ENCODE results near the gene GLB1L. TPM values are rescaled to one million over a fixed set of nuclear protein-coding genes. Genes with fewer than 3 reads are reported as not detected.

GLB1L gene
- total and polyA plus RNA-seq, 3 experiments from 2014 or later, result 0.99 to 3.5 (median 2.6) TPM

- POLR2A ChIA-PET, result interaction anchor here (0.6 to 2.7 kb wide), 9 partner anchors 10 to 76 kb away, joined by 3 to 24 read pairs (median 7); partner anchors contain the start of genes ANKZF1, ATG9A, DNAJB2 and GLB1L
- peak within 1 kb of the TSS; percentile 68 for H3K27ac ChIP-seq (ENCODE audit: low read depth, low read length)
- Mint-ChIP-seq H3K4me3 (peak within 1 kb of the TSS; percentile 66 to 91 (median 83)), H3K4me1 (peaks cover 18 to 26% (median 18%) of the 10 kb centered on the region in 3 donors), H3K27me3 (peaks cover 0 to 2% of the 10 kb centered on the region in 2 donors), H3K9me3 (no peaks in the 10 kb centered on the region), H3K36me3 (peaks cover 7 to 46% (median 13%) of the 10 kb centered on the region in 3 donors), H3K27ac (peak within 1 kb of the TSS; percentile 36 to 88 (median 79))
- peak within 1 kb of the TSS; percentile 72 for H3K4me3 ChIP-seq (ENCODE audit: low read length)
- no peaks in the 10 kb centered on the region for H3K9me3 ChIP-seq (ENCODE audit: low read length)
- peak; percentile 70 to 87 (median 83) for DNase-seq
- peaks cover 36% of the 10 kb centered on the region for H3K36me3 ChIP-seq (ENCODE audit: insufficient read depth, low read length)
- peaks cover 18% of the 10 kb centered on the region for H3K4me1 ChIP-seq (ENCODE audit: insufficient read depth, low read length)
- CTCF ChIA-PET, result interaction anchor here (0.7 to 9.0 kb wide), 11 partner anchors 10 to 76 kb away, joined by 3 to 68 read pairs (median 5); partner anchors contain the start of genes ANKZF1, ATG9A, NHEJ1 and SLC23A3
- no peaks in the 10 kb centered on the region for H3K27me3 ChIP-seq (ENCODE audit: insufficient read depth, low read length, poor library complexity, severe bottlenecking)
These were observed 26.2 kb downstream of the GLB1L start, which contains the start of gene ABCB6 for GRCh38 chr2:219218732-219219701. TSS of gene ABCB6 (minus strand) at chr2:219218958. CDS start at chr2:219218673, 285 bp downstream.

- peaks cover 18 to 26% (median 18%) of the 10 kb centered on the region in 3 donors for H3K4me1 Mint-ChIP-seq
- H3K9me3 ChIP-seq (ENCODE audit: low read length), result no peaks in the 10 kb centered on the region
- peak overlapping the region; percentile 66 to 91 (median 83) for H3K4me3 Mint-ChIP-seq
- ChIA-PET CTCF (interaction anchor here (0.7 to 9.0 kb wide), 10 partner anchors 11 to 76 kb away, joined by 3 to 68 read pairs (median 5); partner anchors contain the start of genes ANKZF1, ATG9A, GLB1L and NHEJ1), POLR2A (interaction anchor here (0.6 to 2.7 kb wide), 11 partner anchors 10 to 61 kb away, joined by 3 to 24 read pairs (median 5); partner anchors contain the start of genes ANKZF1, ATG9A, CNPPD1 and DNAJB2)
- peaks cover 4 to 40% (median 10%) of the 10 kb centered on the region in 3 donors for H3K36me3 Mint-ChIP-seq
- H3K4me3 ChIP-seq (ENCODE audit: low read length), result peak overlapping the region; percentile 72
- peaks cover 0 to 2% of the 10 kb centered on the region in 2 donors for H3K27me3 Mint-ChIP-seq
- H3K36me3 ChIP-seq (ENCODE audit: insufficient read depth, low read length), result peaks cover 28% of the 10 kb centered on the region
- peak in 2 of 5 donors; percentile 6 to 7 for DNase-seq
- peaks cover 18% of the 10 kb centered on the region for H3K4me1 ChIP-seq (ENCODE audit: insufficient read depth, low read length)
- H3K27me3 ChIP-seq (ENCODE audit: insufficient read depth, low read length, poor library complexity, severe bottlenecking), result no peaks in the 10 kb centered on the region
- H3K27ac Mint-ChIP-seq, result peak overlapping the region; percentile 36 to 85 (median 78)
- H3K9me3 Mint-ChIP-seq, result no peaks in the 10 kb centered on the region
- H3K27ac ChIP-seq (ENCODE audit: low read depth, low read length), result peak overlapping the region; percentile 68
These were observed 27.0 kb downstream of the GLB1L start for GRCh38 chr2:219218217-219218731.

- Histone ChIP-seq H3K4me1 (ENCODE audit: insufficient read depth, low read length) (peaks cover 18% of the 10 kb centered on the region), H3K27ac (ENCODE audit: low read depth, low read length) (no peak overlapping the region), H3K4me3 (ENCODE audit: low read length) (no peak overlapping the region), H3K27me3 (ENCODE audit: insufficient read depth, low read length, poor library complexity, severe bottlenecking) (no peaks in the 10 kb centered on the region), H3K36me3 (ENCODE audit: insufficient read depth, low read length) (peaks cover 13% of the 10 kb centered on the region), H3K9me3 (ENCODE audit: low read length) (no peaks in the 10 kb centered on the region)
- Mint-ChIP-seq H3K4me1 (peaks cover 17 to 27% (median 19%) of the 10 kb centered on the region in 3 donors), H3K9me3 (no peaks in the 10 kb centered on the region), H3K27me3 (peaks cover 0 to 2% of the 10 kb centered on the region in 2 donors), H3K4me3 (peak overlapping the region in 5 of 7 donors; percentile 22 to 54 (median 51)), H3K27ac (peak overlapping the region in 2 of 8 donors; percentile 72 to 83), H3K36me3 (peaks cover 2 to 24% (median 9%) of the 10 kb centered on the region in 3 donors)
- DNase-seq, result no peak
- CTCF ChIA-PET, result interaction anchor here (0.6 to 9.0 kb wide), 12 partner anchors 12 to 84 kb away, joined by 3 to 68 read pairs (median 3); partner anchors contain the start of genes DNAJB2, NHEJ1 and SLC23A3
- POLR2A ChIA-PET, result interaction anchor here (1.3 kb wide), 1 partner anchor 40 kb away, joined by 4 read pairs; the partner anchor contains the start of gene CNPPD1
These were observed 28.7 kb downstream of the GLB1L start for GRCh38 chr2:219216535-219216915.

- no peak overlapping the region for H3K27ac ChIP-seq (ENCODE audit: low read depth, low read length)
- peaks cover 22% of the 10 kb centered on the region for H3K4me1 ChIP-seq (ENCODE audit: insufficient read depth, low read length)
- peaks cover 22 to 32% (median 24%) of the 10 kb centered on the region in 3 donors for H3K4me1 Mint-ChIP-seq
- H3K9me3 Mint-ChIP-seq, result no peaks in the 10 kb centered on the region
- H3K27me3 ChIP-seq (ENCODE audit: insufficient read depth, low read length, poor library complexity, severe bottlenecking), result no peaks in the 10 kb centered on the region
- no peak for DNase-seq
- H3K36me3 ChIP-seq (ENCODE audit: insufficient read depth, low read length), result peaks cover 8% of the 10 kb centered on the region
- peak overlapping the region in 2 of 8 donors; percentile 70 to 72 for H3K27ac Mint-ChIP-seq
- peak overlapping the region in 1 of 7 donors; percentile 51 for H3K4me3 Mint-ChIP-seq
- H3K27me3 Mint-ChIP-seq, result peaks cover 0 to 2% of the 10 kb centered on the region in 2 donors
- no peaks in the 10 kb centered on the region for H3K9me3 ChIP-seq (ENCODE audit: low read length)
- ChIA-PET CTCF (interaction anchor here (0.6 to 9.0 kb wide), 12 partner anchors 33 to 79 kb away, joined by 3 to 68 read pairs (median 4); partner anchors contain the start of genes NHEJ1, SLC23A3 and TUBA4B), POLR2A (interaction anchor here (0.9 to 1.3 kb wide), 2 partner anchors 39 to 79 kb away, joined by 3 to 4 read pairs; partner anchors contain the start of gene CNPPD1)
- peaks cover 0 to 19% (median 5%) of the 10 kb centered on the region in 3 donors for H3K36me3 Mint-ChIP-seq
- no peak overlapping the region for H3K4me3 ChIP-seq (ENCODE audit: low read length)
These were observed 29.2 kb downstream of the GLB1L start for GRCh38 chr2:219215871-219216534.

- CTCF ChIA-PET, result interaction anchor here (1.0 to 9.0 kb wide), 6 partner anchors 10 to 80 kb away, joined by 3 to 68 read pairs (median 14); partner anchors contain the start of genes NHEJ1 and SLC23A3
- no peak overlapping the region for H3K4me3 ChIP-seq (ENCODE audit: low read length)
- no peak overlapping the region for H3K27ac ChIP-seq (ENCODE audit: low read depth, low read length)
- H3K36me3 ChIP-seq (ENCODE audit: insufficient read depth, low read length), result no peaks in the 10 kb centered on the region
- H3K27ac Mint-ChIP-seq, result peak overlapping the region in 1 of 8 donors; percentile 80
- H3K4me1 ChIP-seq (ENCODE audit: insufficient read depth, low read length), result peaks cover 26% of the 10 kb centered on the region
- H3K36me3 Mint-ChIP-seq, result peaks cover 0 to 9% (median 5%) of the 10 kb centered on the region in 3 donors
- no peaks in the 10 kb centered on the region for H3K9me3 ChIP-seq (ENCODE audit: low read length)
- POLR2A ChIA-PET, result interaction anchor here (0.5 to 0.6 kb wide), 2 partner anchors 44 to 77 kb away, joined by 3 to 5 read pairs; no protein-coding TSS in a partner anchor
- H3K9me3 Mint-ChIP-seq, result no peaks in the 10 kb centered on the region
- peaks cover 0 to 2% of the 10 kb centered on the region in 2 donors for H3K27me3 Mint-ChIP-seq
- H3K4me1 Mint-ChIP-seq, result peaks cover 26 to 43% (median 33%) of the 10 kb centered on the region in 3 donors
- H3K4me3 Mint-ChIP-seq, result peak overlapping the region in 1 of 7 donors; percentile 56
- no peak for DNase-seq
- no peaks in the 10 kb centered on the region for H3K27me3 ChIP-seq (ENCODE audit: insufficient read depth, low read length, poor library complexity, severe bottlenecking)
These were observed 30.5 kb downstream of the GLB1L start for GRCh38 chr2:219214786-219215185.

- Histone ChIP-seq H3K4me1 (ENCODE audit: insufficient read depth, low read length) (peaks cover 21% of the 10 kb centered on the region), H3K27ac (ENCODE audit: low read depth, low read length) (no peak overlapping the region), H3K36me3 (ENCODE audit: insufficient read depth, low read length) (peaks cover 3% of the 10 kb centered on the region), H3K4me3 (ENCODE audit: low read length) (no peak overlapping the region), H3K9me3 (ENCODE audit: low read length) (no peaks in the 10 kb centered on the region), H3K27me3 (ENCODE audit: insufficient read depth, low read length, poor library complexity, severe bottlenecking) (no peaks in the 10 kb centered on the region)
- Mint-ChIP-seq H3K27ac (peak overlapping the region in 1 of 8 donors; percentile 80), H3K4me3 (no peak overlapping the region), H3K4me1 (peaks cover 25 to 43% (median 33%) of the 10 kb centered on the region in 3 donors), H3K36me3 (peaks cover 0 to 10% (median 5%) of the 10 kb centered on the region in 3 donors), H3K27me3 (peaks cover 0 to 2% of the 10 kb centered on the region in 2 donors), H3K9me3 (no peaks in the 10 kb centered on the region)
- DNase-seq, result no peak
- CTCF ChIA-PET, result interaction anchor here (1.0 to 9.0 kb wide), 5 partner anchors 9 to 81 kb away, joined by 3 to 68 read pairs (median 22); partner anchors contain the start of genes NHEJ1 and SLC23A3
- POLR2A ChIA-PET, result no interaction called here
These were observed 31.1 kb downstream of the GLB1L start for GRCh38 chr2:219214141-219214540.

All from CD8-positive, alpha-beta memory T cell (primary cell).